Activated CD4-positive, alpha-beta T cell treated with anti-CD3 and anti-CD28 coated beads, Interleukin-2, Interleukin-4, amounts not matched to agents 100 ng/mL and 50 ng/mL, durations not matched to agents 16 hours and 8 hours (primary cell): ENCODE data around the gene KRT13.

Experiments used
- DNase-seq: peaks from one replicate; pipeline ENCODE4 v3.0.0-alpha.2; 2020; ENCODE audit warnings: low spot score

The KRT13 gene

DNA sequence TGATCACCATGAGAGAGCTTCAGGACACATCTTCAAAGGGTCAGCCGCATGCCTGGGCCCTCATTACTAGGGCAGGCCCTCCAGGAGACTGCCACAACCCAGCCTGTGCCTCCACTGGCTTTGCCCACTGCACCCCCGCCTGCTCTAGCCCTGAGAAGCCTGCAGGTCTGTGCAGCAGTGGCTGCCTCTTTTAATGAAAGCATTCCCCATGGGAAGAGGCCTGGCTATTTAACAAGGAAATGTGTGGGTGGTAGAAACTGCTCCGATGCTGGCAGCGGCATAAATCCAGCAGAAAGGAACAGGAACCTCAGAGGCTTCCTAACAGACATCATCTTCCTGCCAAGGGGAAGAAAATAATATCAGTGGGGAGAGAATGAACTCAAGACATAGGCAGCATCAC lies 37.9 kb downstream of the KRT13 start:
- no peak for DNase-seq

DNA sequence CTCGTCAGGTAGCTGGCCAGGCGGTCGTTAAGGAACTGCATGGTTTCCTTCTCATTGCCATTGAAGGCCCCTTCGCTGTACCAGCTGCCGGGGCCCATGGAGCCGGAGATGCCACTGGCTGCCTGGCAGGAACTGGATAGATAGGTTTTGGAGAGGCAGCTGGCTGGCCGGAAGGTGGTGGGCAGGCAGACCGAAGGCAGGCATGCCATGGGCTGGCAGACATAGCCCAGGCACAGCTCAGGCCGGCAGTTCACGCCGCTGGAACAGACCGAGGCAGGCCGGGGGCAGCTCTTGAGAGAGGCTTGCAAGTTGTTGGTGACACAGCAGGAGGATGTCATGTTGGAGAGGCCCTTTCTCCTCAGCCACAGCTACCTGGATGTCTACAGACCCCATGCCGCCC lies 38.4 kb downstream of the KRT13 start, which contains the start of gene KRT32:
Gene KRT32 (minus strand): TSS at position 399 of the 400 bp plus-strand sequence. CDS start 61 bp downstream, at position 338.
- no peak for DNase-seq

DNA sequence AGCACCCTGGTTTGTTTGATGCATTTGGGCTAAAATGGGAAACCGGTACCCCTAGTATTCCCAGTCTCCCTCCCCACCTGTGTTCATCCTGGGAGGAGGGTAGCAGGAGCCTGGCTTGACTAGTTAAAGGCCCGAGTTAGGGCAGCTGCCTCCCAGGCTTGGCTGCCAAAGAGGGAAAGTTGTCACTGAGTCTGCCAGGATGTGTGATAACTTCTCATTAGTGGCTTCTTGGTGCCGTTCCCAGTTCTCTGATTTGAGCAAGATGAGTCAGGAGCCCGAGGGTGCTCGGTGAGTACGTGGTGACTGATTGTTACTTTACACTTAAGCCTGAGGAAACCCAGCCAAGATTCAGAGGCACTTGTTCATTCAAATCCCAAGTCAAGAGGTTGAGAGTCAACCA lies 40.7 kb downstream of the KRT13 start:
- no peak for DNase-seq

DNA sequence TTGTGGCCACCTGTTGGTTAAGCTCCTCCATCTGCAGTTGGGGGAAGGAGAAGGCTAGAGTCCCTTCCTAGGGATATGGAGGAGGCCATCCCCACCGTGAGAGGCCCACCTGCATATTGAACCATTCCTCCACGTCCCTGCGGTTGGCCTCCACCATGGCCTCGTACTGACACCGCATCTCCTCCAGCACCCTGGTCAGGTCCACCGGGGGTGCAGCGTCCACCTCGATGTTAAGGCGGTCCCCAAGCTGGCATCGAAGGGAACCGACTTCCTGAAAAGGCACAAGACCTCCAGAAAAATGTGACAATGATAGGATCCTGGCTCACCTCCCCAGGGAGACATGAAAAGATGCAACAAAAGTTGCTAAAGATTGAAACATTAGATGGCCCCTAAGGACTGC lies 41.2 kb downstream of the KRT13 start:
- DNase-seq, result no peak

DNA sequence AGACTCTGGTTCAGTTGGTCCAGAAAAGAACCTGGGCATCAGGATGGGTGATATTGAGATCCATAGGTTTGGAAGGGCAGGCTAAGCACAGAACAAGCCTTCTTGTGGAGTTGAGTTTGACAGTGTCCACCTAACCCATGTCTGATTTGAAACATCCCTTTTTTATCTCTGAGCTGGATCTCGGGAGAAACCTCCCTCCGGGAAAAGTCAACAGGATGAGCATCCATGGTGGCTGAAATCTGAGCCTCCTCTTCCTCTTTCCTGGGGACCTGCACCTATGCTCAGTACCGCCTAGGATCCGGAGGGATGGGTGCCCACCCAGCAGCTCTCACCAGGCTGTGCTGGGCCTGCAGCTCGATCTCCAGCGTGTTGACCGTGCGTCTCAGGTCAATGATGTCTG lies 41.7 kb downstream of the KRT13 start:
- no peak for DNase-seq

DNA sequence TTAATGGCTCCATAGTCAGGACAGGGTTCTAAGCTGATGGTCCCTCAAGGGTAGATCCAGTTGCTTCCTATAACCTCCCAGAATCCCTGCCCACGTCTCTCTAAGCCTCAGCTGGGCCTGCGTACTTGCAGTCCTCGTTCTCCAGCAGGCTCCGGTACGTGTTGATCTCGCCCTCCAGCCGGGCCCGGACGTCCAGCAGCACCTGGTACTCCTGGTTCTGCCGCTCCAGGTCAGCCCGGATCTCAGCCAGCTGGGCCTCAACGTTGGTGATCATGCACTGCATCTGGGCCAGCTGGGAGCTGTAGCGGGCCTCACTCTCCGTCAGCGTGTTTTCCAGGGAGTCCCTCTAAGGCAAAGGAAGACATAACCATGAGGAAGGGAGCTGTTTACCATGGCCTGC lies 42.7 kb downstream of the KRT13 start:
- no peak for DNase-seq

DNA sequence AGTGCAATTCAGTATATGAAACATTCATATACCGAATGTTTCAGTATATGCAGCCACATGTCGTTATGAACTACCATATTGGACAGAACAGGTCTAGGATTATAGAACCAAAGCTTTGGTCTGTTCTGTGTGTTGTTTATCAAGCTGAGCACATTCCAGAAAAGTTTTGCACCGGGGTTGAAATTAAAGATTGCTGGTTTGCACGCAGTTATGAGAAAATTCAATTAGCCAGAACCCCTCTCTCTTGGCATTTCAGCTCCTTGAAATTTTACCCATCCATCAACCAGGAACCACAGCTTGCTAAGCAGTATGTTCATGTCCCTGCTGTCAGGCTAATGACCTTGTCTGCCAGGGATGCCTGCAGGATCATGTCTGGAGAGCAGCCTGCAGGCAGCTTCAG lies 47.7 kb downstream of the KRT13 start:
- DNase-seq, result no peak

DNA sequence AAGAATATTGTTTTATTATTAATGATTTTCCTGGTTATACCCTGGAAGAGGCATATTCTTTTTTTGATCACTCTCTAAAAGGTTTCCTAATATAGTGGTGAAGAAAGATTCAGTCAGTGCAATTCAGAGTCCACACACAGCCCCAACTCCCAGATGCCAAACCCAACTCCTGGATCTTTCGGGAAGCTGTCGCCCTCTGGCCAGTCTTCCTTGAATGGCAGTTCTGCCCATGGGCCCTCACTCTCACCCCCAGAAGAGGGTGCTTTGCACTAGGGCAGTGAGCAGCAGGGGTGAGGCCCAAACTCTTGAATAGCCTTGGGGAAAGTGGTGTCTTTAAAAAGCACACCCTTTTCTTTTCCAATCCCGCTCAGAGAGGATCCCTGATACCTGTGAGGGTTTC lies 49.2 kb downstream of the KRT13 start:
- DNase-seq, result no peak

DNA sequence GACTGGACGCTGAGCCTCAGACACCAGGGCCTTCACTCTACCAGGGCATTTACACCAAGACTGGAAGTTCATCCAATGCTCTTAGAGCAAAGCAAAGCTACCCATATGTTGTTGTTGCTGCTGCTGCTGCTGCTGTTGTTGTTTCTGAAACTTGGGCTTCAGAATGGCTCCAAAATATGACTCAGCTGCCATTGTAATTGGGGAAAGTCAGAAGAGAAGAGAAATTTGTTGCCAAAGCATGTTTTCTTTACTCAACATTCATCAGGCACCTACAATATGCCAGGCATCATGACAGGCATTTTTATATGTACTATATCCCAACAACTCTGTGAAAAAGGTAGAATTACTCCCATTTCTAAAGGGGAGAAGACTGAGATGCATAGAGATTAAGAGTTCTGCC lies 50.2 kb downstream of the KRT13 start:
- DNase-seq, result no peak

DNA sequence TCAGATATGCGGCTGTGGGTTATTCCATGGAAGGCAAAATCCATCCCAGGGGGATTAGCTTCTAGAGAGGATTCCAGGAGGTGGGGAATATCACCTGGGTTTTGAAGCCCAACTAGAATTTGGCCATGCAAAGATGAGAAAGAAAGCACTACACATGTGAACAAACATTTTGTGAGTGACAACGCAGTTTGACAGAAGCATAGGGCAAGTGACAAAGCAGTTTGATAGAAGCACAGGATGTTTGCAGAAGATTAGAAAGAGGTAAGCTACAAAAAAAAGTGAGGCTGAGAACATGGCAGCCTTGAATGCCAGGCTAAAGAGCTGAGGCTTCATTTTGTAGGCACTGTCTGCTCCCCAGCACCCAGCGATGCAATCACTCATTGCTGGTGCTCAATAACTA lies 52.3 kb downstream of the KRT13 start:
- no peak for DNase-seq

DNA sequence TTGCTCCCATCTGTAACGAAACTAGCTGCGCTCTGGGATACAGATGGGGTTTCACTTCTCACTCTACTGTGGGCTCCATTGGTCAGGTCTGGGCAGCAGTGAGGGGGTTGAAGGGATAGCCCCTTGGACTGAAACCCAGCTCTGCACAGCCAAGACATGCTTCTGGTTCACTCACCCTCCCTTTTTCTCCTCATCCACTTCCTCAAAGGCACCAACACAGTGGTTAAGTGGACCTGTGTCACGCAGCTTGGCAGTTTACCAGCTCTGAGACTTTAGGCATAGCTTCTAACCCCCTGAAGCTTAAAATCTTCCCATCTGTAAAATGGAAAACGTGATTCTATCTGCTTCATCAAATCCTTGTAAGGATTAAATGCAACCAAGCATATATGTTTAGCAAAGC lies 53.1 kb downstream of the KRT13 start:
- DNase-seq, result no peak

DNA sequence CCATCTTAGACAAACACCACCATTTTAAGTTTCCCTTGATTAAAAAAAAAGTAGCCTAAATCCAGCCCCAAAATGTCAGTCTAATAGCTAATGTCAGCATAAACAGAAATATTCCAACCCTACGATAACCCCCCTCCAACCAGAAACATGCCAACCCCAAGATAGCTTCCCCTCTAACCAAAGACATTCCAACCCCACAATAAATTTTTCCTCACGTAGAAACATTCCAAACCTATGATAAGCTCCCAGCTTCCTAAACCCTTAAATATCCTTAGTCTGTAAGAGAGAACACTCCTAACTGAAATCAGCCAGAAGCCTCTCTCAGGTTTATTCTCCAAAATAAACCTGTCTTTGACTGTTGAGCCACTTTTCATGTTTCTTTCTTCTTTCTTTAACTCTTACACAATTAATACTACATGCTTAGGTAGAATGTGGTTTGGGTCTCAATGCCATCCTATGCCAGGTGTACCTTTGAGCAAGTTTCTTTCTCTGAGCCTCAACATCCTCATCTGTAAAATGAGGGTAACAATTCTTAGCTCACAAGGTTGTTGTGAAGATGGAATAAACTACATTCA lies 54.2 kb downstream of the KRT13 start:
- no peak for DNase-seq
